Left cardiac atrium (tissue), 4 donors: Measurements from ENCODE around the gene KRTAP5-5. TPM values are rescaled to one million over a fixed set of nuclear protein-coding genes. Genes with fewer than 3 reads are reported as not detected.
"Not testable (repeated sequence)": the region's sequence is repeated elsewhere in the genome, so short reads cannot be mapped to it uniquely, and the experiment has no call there.

Experiments used
- ATAC-seq, 2 donors: fragments of 200-7000 bp; cut with Tn5 transposase; one replicate each; pipeline ENCODE4 v1.9.1; 2020; ENCODE audit warnings: mild to moderate bottlenecking in 2 of 2, moderate library complexity in 2 of 2
- DNase-seq: peaks from one replicate; pipeline ENCODE4 v3.0.0-alpha.2; 2020
- intact Hi-C, 2 donors: fragments of 100-400 bp; cut with DNase I; formaldehyde crosslinking; loops; one replicate each; pipeline versions ENCODE4 v1.14.1 to v1.15.1; 2022 to 2023
- total RNA-seq, 2 donors: library from RNA; stranded (reverse); fragmentation: NEBNext Ultra II Directional; extraction: Animal tissue kit (Norgen Biotek cat#: 25700); gene quantifications; one replicate each; pipeline ENCODE4 v1.2.1, GENCODE V29; 2021
- donor health status: DM: no; HTN: yes; CAD: no.
- donor health status: DM: no; HTN: yes; CAD: no; lungs with severe emphysema.
- donor health status: DM: yes; HTN: yes; CAD: no.
- donor health status: Dilated cardiomyopathy.

KRTAP5-5 gene
- total RNA-seq, 2 donors from 2014 or later: not detected

DNA sequence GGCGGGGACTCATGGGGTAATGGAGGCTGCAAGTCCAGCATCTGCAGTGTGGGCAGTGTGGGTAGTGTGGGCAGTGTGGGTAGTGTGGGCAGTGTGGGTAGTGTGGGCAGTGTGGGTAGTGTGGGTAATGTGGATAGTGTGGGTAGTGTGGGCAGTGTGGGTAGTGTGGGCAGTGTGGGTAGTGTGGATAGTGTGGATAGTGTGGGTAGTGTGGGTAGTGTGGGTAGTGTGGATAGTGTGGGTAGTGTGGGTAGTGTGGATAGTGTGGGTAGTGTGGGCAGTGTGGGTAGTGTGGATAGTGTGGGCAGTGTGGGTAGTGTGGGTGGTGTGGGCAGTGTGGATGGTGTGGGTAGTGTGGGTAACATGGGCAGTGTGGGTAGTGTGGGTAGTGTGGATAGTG lies 40.9 kb downstream of the KRTAP5-5 start:
- DNase-seq, ATAC-seq, intact Hi-C loops: not testable (repeated sequence)

DNA sequence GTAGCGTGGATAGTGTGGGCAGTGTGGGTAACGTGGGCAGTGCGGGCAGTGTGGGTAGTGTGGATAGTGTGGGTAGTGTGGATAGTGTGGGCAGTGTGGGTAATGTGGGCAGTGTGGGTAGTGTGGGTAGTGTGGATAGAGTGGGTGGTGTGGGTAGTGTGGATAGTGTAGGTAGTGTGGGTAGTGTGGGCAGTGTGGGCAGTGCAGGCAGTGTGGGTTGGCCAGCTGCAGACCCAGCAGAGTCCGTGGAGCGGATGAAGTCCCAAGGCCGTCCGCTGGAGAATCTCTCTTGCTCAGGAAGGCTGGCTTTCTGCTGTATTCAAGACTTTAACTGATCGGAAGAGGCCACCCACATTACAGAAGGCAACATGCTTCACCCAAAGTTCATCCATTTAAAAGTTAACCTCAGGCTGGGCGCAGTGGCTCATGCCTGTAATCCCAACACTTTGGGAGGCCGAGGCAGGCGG lies 41.4 kb downstream of the KRTAP5-5 start:
- DNase-seq (no peak), ATAC-seq (no peak)
- intact Hi-C loops: no loop called here

DNA sequence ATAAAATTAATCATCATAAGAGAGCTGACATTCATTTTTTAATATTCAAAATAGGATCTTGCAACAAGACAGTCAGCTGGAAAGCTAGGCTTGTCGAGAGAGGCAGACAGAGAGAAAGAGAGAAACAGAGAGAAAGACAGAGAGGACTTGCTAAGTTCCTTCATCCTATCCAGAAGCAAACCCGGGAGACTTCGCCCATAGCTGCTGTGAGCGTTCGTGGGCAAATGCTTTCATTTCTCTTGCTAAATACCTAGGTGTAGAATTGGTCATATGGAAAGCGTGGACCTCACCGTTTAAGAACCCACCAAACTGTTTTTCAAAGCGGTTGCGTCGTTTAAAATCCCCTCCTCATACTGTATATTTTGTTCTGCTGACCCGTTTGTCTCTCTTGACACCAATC lies 42.1 kb downstream of the KRTAP5-5 start:
- ATAC-seq: no peak
- intact Hi-C loops: no loop called here
- DNase-seq: no peak

DNA sequence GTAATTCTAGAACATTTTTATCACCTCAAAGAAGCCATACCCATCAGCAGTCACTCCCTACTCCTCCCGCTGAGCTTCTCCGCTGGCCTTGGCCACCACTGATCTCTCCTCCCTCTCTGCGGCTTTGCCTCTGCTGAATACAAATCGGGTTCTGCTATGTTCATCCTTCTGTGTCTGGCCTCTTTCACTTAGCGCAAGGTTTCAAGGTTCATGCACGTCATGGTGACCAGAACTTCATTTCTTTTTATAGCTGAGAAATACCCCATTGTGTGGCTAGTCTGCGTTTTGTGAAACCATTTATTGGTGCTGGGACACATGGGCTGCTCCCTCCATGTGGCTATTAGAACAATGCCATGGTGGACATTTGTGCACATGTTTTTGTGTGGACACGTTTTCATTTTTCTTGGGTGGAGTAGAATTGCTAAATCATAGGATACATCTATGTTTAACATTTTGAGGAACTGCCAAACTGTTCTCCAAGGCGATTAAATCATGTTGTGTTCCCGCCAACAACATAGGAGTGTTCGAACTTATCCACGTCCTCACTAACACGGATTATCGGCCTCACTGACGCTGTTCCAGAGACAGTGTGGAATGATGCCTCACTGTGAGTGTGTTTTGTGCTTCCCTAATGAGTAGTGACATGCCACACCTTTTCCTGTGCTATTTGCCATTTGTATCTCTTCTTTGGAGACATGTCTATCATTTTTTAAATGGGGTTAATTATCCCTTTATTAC lies 43.2 kb downstream of the KRTAP5-5 start:
- DNase-seq: no peak
- intact Hi-C loops: no loop called here

DNA sequence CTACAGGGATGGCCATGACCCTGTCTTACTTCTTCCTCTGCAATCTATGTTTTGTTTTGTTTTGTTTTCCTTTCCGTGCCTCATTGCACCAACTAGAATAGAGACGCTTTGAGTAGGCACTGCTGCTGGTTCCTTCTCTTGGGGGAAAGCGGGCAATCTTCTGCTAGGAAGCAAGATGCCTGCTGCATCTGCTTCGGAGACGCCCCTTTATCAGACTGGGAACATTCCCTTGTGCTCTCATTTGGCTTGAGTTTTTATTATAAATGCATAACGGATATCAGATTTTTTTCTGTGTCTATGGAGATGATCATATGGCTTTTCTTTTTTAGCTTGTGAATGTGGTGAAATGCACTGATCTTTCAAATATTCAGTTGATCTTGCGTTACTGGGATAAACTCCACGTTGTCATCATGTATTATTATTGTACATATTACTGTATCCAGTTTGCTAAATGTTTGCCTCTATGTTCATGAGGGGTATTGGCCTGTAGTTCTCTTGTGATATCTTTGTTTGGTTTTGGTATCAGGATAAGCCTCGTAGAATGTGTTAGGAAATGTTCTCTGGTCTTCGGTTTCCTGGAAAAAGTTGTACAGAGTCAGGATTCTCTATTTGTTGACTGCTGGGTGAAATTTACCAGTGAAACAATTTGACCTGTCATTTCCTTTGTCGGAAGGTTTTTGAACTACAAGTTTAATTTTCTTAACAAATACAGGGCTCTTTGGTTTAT lies 44.0 kb downstream of the KRTAP5-5 start:
- DNase-seq (no peak), ATAC-seq (no peak)
- intact Hi-C loops: no loop called here

More for the DNA sequence above, 43.2 kb downstream of the KRTAP5-5 start:
- ATAC-seq: no peak

DNA sequence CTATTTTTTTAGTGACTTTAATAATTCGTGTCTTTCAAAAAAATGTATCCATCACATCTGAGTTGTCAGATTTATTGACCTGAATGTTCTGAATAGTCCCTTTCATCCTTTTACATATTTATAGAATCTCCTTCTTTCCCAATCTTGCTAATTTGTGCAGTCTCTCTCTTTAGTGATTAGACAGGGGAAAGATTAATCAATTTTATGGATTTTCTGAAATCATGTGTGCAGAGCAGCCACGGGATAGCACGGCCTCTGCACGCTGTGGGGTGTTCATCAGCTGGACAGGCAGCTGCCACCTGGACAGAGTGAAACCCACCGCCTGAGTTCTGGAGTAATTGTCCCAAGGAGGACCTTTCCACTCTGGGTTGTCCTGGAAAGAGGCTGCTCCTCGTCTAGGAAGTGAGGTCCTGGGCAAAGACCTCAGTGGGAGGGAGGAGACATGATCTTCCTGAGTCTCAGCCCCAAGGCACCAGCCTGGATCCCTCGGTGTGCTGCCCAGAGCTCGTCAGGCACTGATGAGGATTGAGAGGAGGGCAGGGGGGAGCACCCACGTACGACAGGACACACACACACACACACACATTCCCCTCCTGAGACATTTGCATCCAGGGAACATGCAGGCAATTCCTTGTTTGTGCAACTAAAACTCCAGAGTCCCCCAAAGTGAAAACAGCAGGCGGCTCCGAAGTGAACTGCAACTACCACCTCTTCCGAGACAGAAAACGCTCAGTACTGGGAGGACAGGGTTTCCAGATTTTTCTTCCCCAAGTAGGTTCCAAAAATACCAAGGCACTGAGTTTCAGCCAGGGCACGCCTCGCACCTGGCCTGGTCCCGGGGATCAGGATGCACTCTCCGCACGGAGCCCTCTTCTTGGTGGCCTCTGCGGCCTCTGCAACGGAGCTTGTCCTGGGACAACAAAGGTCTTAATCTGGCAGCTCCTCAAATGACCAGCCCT lies 44.9 kb downstream of the KRTAP5-5 start:
- intact Hi-C loops: no loop called here
- no peak for DNase-seq
- ATAC-seq: no peak

DNA sequence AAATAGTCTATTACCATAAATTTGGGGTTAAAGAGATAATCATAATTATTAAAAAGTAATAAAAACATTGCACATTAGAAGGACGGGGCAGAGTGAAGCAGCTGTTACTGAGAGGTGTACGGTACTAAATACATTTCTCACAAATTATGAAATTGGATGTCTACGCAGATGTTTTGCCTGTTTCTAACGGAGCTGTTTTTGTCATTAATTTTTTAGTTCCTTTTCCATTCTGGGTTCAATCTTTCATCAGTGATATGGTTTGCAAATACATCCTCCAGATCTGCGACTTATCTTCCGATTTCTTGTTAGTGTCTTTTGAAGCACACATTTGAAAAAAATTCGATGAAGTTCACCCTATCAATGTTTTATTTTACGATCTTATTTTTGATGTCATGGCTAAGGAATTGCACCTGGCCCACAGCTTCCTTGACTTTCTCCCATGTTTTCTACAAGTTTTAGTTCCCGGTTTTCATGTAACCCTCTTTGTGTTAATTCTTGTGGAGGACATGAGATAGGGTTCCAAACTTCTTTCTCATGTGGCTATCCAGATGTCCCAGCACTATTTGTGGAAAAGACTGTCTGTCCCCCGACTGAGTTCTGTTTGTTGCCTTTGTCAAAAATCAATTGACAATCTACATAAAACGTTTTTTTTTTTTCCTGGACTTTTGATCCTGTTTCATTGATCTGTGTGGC lies 46.1 kb downstream of the KRTAP5-5 start:
- no peak for DNase-seq
- intact Hi-C loops: no loop called here

DNA sequence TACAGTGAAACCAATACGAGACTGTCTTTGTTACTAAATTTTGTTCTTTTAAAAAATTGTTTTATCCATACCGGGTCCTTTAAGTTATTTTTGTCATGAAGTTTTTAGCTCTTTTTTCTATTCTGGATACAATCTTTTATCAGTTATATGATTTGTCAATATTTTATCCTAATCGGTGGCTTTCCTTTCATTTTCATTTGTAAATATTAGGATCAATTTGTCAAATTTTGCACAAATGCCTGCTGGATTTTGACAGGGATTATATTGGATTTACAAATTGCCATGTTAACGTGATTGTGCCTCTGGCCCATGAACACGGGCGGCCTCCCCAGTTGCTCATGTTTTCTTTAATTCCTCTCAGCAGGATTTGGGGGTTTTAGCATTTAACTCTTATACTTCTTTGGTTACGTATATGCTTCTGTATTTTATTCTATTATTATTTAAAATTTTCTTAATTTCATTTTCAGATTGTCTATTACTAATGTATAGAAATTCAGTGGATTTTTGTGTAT lies 46.7 kb downstream of the KRTAP5-5 start:
- intact Hi-C loops: no loop called here
- DNase-seq (no peak), ATAC-seq (no peak)

More for the DNA sequence above, 46.1 kb downstream of the KRTAP5-5 start:
- ATAC-seq: no peak

DNA sequence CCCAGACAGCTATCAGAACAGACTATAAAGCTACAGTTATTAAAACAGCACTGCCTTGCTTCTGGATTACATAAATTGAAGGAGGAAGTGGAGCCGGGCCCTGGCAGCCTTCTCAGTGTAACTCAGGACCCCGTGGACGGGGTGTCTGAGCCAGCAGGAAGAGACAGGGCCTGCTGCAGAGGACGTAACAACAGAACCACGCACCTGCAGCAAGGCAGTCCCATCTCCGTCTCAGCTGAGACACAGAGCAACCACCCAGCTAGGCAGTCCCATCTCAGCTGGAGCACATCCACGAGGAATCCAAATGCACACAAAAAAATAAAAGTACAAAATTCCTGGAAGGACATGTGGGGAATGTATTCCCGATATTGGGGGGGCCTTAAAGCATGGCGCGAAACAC lies 50.3 kb downstream of the KRTAP5-5 start:
- ATAC-seq (no peak), DNase-seq (no peak)
- intact Hi-C loops: no loop called here

Other genes with a start within 250 kb of the KRTAP5-5 start
- gene BRSK2, start 239.8 kb upstream of the KRTAP5-5 start, total RNA-seq: 1 to 10 TPM; 1.3 to 1.6 TPM
- gene MOB2, start 143.0 kb upstream of the KRTAP5-5 start, total RNA-seq: 10 to 100 TPM; 36.6 to 44.0 TPM
- 10 to 100 TPM in 1 of 2 donors, 1 to 10 TPM in 1; 9.0 to 21.7 TPM for gene DUSP8, start 57.5 kb upstream of the KRTAP5-5 start, total RNA-seq
- gene KRTAP5-1, start 44.5 kb upstream of the KRTAP5-5 start, total RNA-seq: not detected
- gene KRTAP5-2, start 31.5 kb upstream of the KRTAP5-5 start, total RNA-seq: not detected
- gene KRTAP5-3, start 21.3 kb upstream of the KRTAP5-5 start, total RNA-seq: not detected
- gene KRTAP5-4, start 7.6 kb upstream of the KRTAP5-5 start, total RNA-seq: not detected
- gene KRTAP5-6, start 67.4 kb downstream of the KRTAP5-5 start, total RNA-seq: not detected
- gene IFITM10, start 120.8 kb downstream of the KRTAP5-5 start, total RNA-seq: under 1 TPM; 0.27 to 0.76 TPM
- 100 to 1,000 TPM; 635 to 667 TPM for gene CTSD, start 134.2 kb downstream of the KRTAP5-5 start, total RNA-seq
- not detected for gene SYT8, start 205.2 kb downstream of the KRTAP5-5 start, total RNA-seq
- gene TNNI2, start 209.2 kb downstream of the KRTAP5-5 start, total RNA-seq: under 1 TPM; 0.35 to 0.52 TPM
- gene LSP1, start 223.3 kb downstream of the KRTAP5-5 start, total RNA-seq: 10 to 100 TPM; 24.9 to 31.2 TPM